Adrenal gland (tissue), 12 donors: ENCODE measurements around the gene SHTN1. TPM values are rescaled to one million over a fixed set of nuclear protein-coding genes. Genes with fewer than 3 reads are reported as not detected.

Experiments
- DNase-seq, 7 donors: peaks; one replicate each; pipeline ENCODE4 v3.0.0-alpha.2; 2019 to 2020
- H3K27ac ChIP-seq, 5 donors: fragments of 200-600 bp; sonication (generic) in 4 of 5; 1 replicate in 3 of 5; 2 replicates in 2 of 5; pipeline versions ENCODE4 v1.5.1 to v1.8.0; 2016 to 2020; ENCODE audit warnings: mild to moderate bottlenecking in 1 of 5
- H3K27me3 ChIP-seq: fragments of 200-600 bp; 2 replicates; pipeline ENCODE4 v1.8.0; 2021
- H3K36me3 ChIP-seq, 2 donors: fragments of 200-600 bp; replicated peaks in 1 of 2; 1 replicate in 1 of 2; 2 replicates in 1 of 2; pipeline versions ENCODE4 v1.5.1 to v1.8.0; 2018 to 2022
- H3K4me1 ChIP-seq, 2 donors: fragments of 200-600 bp; replicated peaks in 1 of 2; 1 replicate in 1 of 2; 2 replicates in 1 of 2; pipeline versions ENCODE4 v1.5.1 to v1.8.0; 2018 to 2021
- H3K4me3 ChIP-seq, 4 donors: fragments of 200-600 bp; sonication (generic) in 3 of 4; one replicate each; pipeline ENCODE4 v1.5.1; 2016 to 2018
- H3K9me3 ChIP-seq, 3 donors: fragments of 200-600 bp; sonication (generic) in 1 of 3; replicated peaks in 1 of 3; 1 replicate in 2 of 3; 2 replicates in 1 of 3; pipeline versions ENCODE4 v1.5.1 to v1.8.0; 2016 to 2021
- POLR2A ChIP-seq, 2 donors: fragments of 450-650 bp; IDR thresholded peaks; one replicate each; pipeline ENCODE4 v1.6.1; 2017; ENCODE audit warnings: antibody characterized with exemption in 2 of 2, mild to moderate bottlenecking in 2 of 2, moderate library complexity in 1 of 2
- WGBS, 4 donors: extraction: QIAGEN DNeasy Blood & Tissue Kit in 2 of 4; methylation state at CpG; one replicate each; pipeline versions ENCODE4 v1.1.5 to v1.1.7; 2013 to 2017; 5-methylcytosine and 5-hydroxymethylcytosine counted together
- intact Hi-C, 2 donors: fragments of 100-400 bp; cut with DNase I; formaldehyde crosslinking; loops; one replicate each; pipeline versions ENCODE4 v1.14.1 to v1.15.0; 2022 to 2023
- polyA plus RNA-seq, 3 donors: library from polyadenylated mRNA; stranded (reverse); fragments of 200-250 nt in 2 of 3; fragments of 350-450 nt in 1 of 3; fragmentation: Illumina TruSeq in 1 of 3; extraction: RNeasy Lipid Tissue Mini Kit (QIAGEN cat#74804) in 1 of 3; gene quantifications; one replicate each; pipeline ENCODE4 v1.2.3, GENCODE V29; 2013 to 2014
- total RNA-seq, 9 donors: library from RNA; depleted of rRNA in 4 of 9; stranded (reverse); fragments of >200 nt in 4 of 9; fragments of 120-200 nt in 1 of 9; fragmentation: NEBNext Ultra II Directional in 1 of 9; extraction: Animal tissue kit (Norgen Biotek cat#: 25700) in 1 of 9; gene quantifications; one replicate each; pipeline versions ENCODE4 v1.1.0 to v1.2.4, GENCODE V29; 2013 to 2023
- TF ChIP-seq, protein P1 (sequence below), 6 experiments: fragments of 450-650 bp in 4 of 6; fragments of 200-600 bp in 2 of 6; sonication (generic) in 1 of 6; IDR thresholded peaks; 1 replicate in 5 of 6; 2 replicates in 1 of 6; pipeline versions ENCODE4 v1.5.1 to v1.8.0; 2016 to 2021; ENCODE audit warnings: antibody characterized with exemption in 6 of 6, mild to moderate bottlenecking in 2 of 6, moderate library complexity in 1 of 6
- donor health status: healthy with polysubstance abuse.
- donor health status: Bipolar disorder and iron deficiency.
- donor health status: DM: yes; HTN: yes; CAD: no.
- donor health status: DM: no; HTN: no; CAD: no.
- donor health status: DM: no; HTN: no; CAD: no.
- donor health status: DM: yes; HTN: yes; CAD: no.

SHTN1 gene
- total and polyA plus RNA-seq, 12 donors = 8.8 to 30.3 (median 18.5) TPM

DNA sequence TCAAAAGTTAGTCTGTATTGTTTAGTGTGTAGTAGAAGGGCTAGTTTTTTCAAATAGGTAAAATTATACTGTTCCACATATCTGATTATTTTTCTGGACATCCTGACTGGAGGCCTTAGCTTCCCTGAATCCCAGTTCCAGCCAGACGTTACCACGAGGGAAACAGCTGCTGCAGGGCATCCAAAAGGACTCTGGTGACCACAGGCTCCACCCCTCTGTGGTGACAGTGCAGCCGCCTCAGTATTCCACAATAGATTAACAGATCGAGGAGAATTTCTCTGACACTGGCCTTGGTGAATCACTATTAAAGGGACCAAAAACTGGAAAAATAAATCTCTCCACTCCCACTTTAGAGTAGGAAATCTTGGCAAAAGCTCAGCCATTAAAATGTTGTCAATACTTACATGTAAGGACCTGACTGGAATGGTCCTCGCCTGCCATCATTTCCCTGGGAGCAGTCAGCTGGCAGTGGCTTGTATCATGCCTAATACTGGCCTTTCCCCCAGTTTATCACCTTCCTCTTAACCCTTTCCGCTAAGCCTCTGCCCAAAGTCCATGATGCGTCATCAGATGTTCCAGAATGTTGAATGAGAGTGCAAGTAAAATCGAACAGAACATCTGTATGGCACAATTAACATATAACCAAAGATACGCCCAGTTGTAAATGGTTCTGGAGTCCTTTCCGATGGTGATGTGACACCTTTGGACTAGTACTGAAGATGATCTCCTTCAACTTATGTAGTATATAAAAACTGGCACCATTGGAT lies 124.1 kb downstream of the SHTN1 start:
- no peaks in the 10 kb centered on the region for H3K9me3 ChIP-seq
- no peak for DNase-seq
- WGBS, 4 donors = 74 to 81% (median 76%) methylated on average over 10 of the region's 10 CpGs
- H3K27ac ChIP-seq = no peak overlapping the region
- intact Hi-C loops = no loop called here
- H3K36me3 ChIP-seq = no peaks in the 10 kb centered on the region
- H3K4me1 ChIP-seq = no peaks in the 10 kb centered on the region
- TF ChIP-seq, protein P1, sequence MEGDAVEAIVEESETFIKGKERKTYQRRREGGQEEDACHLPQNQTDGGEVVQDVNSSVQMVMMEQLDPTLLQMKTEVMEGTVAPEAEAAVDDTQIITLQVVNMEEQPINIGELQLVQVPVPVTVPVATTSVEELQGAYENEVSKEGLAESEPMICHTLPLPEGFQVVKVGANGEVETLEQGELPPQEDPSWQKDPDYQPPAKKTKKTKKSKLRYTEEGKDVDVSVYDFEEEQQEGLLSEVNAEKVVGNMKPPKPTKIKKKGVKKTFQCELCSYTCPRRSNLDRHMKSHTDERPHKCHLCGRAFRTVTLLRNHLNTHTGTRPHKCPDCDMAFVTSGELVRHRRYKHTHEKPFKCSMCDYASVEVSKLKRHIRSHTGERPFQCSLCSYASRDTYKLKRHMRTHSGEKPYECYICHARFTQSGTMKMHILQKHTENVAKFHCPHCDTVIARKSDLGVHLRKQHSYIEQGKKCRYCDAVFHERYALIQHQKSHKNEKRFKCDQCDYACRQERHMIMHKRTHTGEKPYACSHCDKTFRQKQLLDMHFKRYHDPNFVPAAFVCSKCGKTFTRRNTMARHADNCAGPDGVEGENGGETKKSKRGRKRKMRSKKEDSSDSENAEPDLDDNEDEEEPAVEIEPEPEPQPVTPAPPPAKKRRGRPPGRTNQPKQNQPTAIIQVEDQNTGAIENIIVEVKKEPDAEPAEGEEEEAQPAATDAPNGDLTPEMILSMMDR (IDR thresholded peaks at IDR 0.05) = no peak
- no peak for TF ChIP-seq POLR2A (IDR thresholded peaks at IDR 0.05)
- H3K27me3 ChIP-seq = no peaks in the 10 kb centered on the region
- H3K4me3 ChIP-seq = no peak overlapping the region

DNA sequence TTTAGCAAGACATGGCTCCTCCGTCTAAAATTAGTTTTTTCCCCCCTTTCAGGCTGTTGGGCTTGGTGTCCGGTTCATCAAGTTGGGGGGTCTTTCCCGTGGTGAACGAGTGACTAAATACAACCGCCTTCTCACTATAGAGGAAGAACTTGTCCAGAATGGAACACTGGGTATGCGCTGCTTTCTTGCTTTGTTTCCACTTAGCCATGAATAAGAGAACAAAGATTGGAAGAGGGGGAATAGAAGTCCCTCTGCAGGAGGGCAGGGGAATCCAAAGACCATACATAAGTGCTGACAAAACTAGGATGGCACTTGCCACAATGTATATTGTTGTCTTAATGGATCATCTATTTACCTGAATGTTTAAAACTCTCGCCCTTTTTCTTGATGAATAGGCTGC lies 125.2 kb downstream of the SHTN1 start:
- Histone ChIP-seq H3K27me3 (no peaks in the 10 kb centered on the region), H3K9me3 (no peaks in the 10 kb centered on the region), H3K36me3 (no peaks in the 10 kb centered on the region), H3K4me3 (no peak overlapping the region), H3K27ac (no peak overlapping the region), H3K4me1 (no peaks in the 10 kb centered on the region)
- 76 to 83% (median 79%) methylated on average over 7 of the region's 7 CpGs for WGBS, 4 donors
- intact Hi-C loops = no loop called here
- no peak for DNase-seq
- TF ChIP-seq, protein P1 (IDR thresholded peaks at IDR 0.05) = no peak
- TF ChIP-seq POLR2A (IDR thresholded peaks at IDR 0.05) = no peak

DNA sequence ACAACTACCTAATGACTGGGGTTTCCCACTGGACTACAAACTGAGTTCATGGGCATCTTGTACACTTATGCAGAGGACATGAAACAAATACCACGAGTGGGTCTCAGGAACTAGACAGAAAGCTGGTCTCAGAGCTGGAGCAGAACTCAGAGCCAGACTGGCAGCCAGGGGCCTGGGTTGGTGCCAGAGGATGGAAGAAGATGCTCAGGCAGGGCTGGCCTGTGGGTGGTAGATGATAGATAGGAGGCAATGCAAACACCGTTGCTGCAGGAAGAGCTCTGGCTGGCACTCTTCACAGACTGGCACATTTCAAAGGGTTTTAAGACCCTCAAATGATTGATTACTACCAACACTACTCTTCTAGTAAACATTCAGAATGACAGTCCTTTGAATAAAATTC lies 126.9 kb downstream of the SHTN1 start:
- intact Hi-C loops = no loop called here
- 50 to 78% (median 65%) methylated on average over 1 to 2 of the region's 2 CpGs for WGBS, 4 donors
- Histone ChIP-seq H3K27me3 (no peaks in the 10 kb centered on the region), H3K27ac (no peak overlapping the region), H3K9me3 (no peaks in the 10 kb centered on the region), H3K4me3 (no peak overlapping the region), H3K36me3 (no peaks in the 10 kb centered on the region), H3K4me1 (no peaks in the 10 kb centered on the region)
- no peak for DNase-seq
- TF ChIP-seq, protein P1 (IDR thresholded peaks at IDR 0.05) = no peak
- TF ChIP-seq POLR2A (IDR thresholded peaks at IDR 0.05) = no peak

DNA sequence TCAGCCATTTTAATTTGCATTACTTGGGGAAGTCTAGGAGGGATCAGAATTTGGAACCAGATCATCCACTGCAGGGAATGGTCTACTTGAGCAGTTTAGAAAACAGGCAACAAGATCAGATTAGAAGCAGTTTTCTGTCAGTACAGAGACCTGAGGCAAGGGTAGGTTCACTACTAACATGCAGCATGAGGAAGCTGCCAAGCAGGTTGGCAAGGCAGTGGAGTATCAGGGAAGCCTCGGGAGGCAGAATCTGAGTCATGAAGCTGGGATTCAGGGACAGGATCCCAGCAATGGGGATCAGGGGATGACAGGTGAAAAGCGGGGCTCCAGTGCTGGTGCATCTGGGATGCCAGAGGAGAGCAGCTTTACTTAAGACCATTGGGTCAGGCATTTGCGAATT lies 127.6 kb downstream of the SHTN1 start:
- no peak for DNase-seq
- Histone ChIP-seq H3K4me1 (no peaks in the 10 kb centered on the region), H3K36me3 (no peaks in the 10 kb centered on the region), H3K27me3 (no peaks in the 10 kb centered on the region), H3K9me3 (no peaks in the 10 kb centered on the region), H3K27ac (no peak overlapping the region), H3K4me3 (no peak overlapping the region)
- no peak for TF ChIP-seq POLR2A (IDR thresholded peaks at IDR 0.05)
- TF ChIP-seq, protein P1 (IDR thresholded peaks at IDR 0.05) = no peak
- intact Hi-C loops = no loop called here
- 69 to 83% (median 74%) methylated on average over 3 of the region's 3 CpGs for WGBS, 4 donors
